Neural progenitor cell (in vitro differentiated cells): ENCODE measurements around the gene TAPBPL. TPM values are rescaled to one million over a fixed set of nuclear protein-coding genes. Genes with fewer than 3 reads are reported as not detected.
A peak's percentile ranks its signal among the peaks of the same experiment; 100 is the strongest.

Source experiments
- DNase-seq: peaks from one replicate; pipeline ENCODE4 v3.0.0-alpha.2; 2016; ENCODE audit warnings: low spot score
- H2AFZ ChIP-seq: fragments of 200-600 bp; sonication (generic); replicated peaks from 2 replicates; pipeline ENCODE4 v1.6.1; 2016; ENCODE audit warnings: antibody characterized with exemption
- H3F3A ChIP-seq: fragments of 200-600 bp; sonication (generic); 2 replicates; pipeline ENCODE4 v1.6.1; 2016; ENCODE audit warnings: antibody characterized with exemption, low read depth
- H3K27ac ChIP-seq: fragments of 200-600 bp; sonication (generic); 2 replicates; pipeline ENCODE4 v1.5.1; 2016; ENCODE audit warnings: mild to moderate bottlenecking
- H3K27me3 ChIP-seq: fragments of 200-600 bp; sonication (generic); 2 replicates; pipeline ENCODE4 v1.6.1; 2016; ENCODE audit warnings: mild to moderate bottlenecking, moderate library complexity
- H3K36me3 ChIP-seq: fragments of 200-600 bp; sonication (generic); 2 replicates; pipeline ENCODE4 v1.5.1; 2016
- H3K4me1 ChIP-seq: fragments of 200-600 bp; sonication (generic); 2 replicates; pipeline ENCODE4 v1.6.1; 2016; ENCODE audit warnings: mixed run types
- H3K4me2 ChIP-seq: fragments of 200-600 bp; sonication (generic); 2 replicates; pipeline ENCODE4 v1.6.1; 2016
- H3K4me3 ChIP-seq: fragments of 200-600 bp; sonication (generic); 2 replicates; pipeline ENCODE4 v1.5.1; 2016
- H3K79me2 ChIP-seq: fragments of 200-600 bp; sonication (generic); 2 replicates; pipeline ENCODE4 v1.6.1; 2016; ENCODE audit warnings: low read depth
- H3K9ac ChIP-seq: fragments of 200-600 bp; sonication (generic); 2 replicates; pipeline ENCODE4 v1.6.1; 2016
- H3K9me3 ChIP-seq: fragments of 200-600 bp; sonication (generic); 2 replicates; pipeline ENCODE4 v1.5.1; 2016; ENCODE audit warnings: low read depth
- H4K20me1 ChIP-seq: fragments of 200-600 bp; sonication (generic); 2 replicates; pipeline ENCODE4 v1.6.1; 2016; ENCODE audit warnings: low read depth
- H3K27ac Mint-ChIP-seq: 3 replicates; pipeline ENCODE4 v1.8.0; 2021; ENCODE audit warnings: mixed read lengths
- H3K27me3 Mint-ChIP-seq: 2 replicates; pipeline ENCODE4 v1.8.0; 2022; ENCODE audit warnings: low read depth, mild to moderate bottlenecking, inconsistent platforms, moderate library complexity, mixed read lengths; ENCODE audit not compliant: insufficient read depth
- H3K36me3 Mint-ChIP-seq: 3 replicates; pipeline ENCODE4 v1.8.0; 2021; ENCODE audit warnings: mixed read lengths
- H3K4me1 Mint-ChIP-seq: 3 replicates; pipeline ENCODE4 v1.8.0; 2021; ENCODE audit warnings: mixed read lengths
- H3K4me3 Mint-ChIP-seq: 3 replicates; pipeline ENCODE4 v1.8.0; 2021; ENCODE audit warnings: mild to moderate bottlenecking, moderate library complexity, mixed read lengths
- H3K9me3 Mint-ChIP-seq: 3 replicates; pipeline ENCODE4 v1.8.0; 2020; ENCODE audit warnings: mixed read lengths
- CTCF ChIP-seq: fragments of 200-600 bp; sonication (generic); IDR thresholded peaks from 2 replicates; pipeline ENCODE4 v1.5.1; 2017; ENCODE audit warnings: antibody characterized with exemption, mild to moderate bottlenecking
- EZH2 ChIP-seq: fragments of 200-600 bp; sonication (generic); IDR thresholded peaks from 2 replicates; pipeline ENCODE4 v1.6.1; 2017; ENCODE audit warnings: antibody characterized with exemption, mild to moderate bottlenecking, moderate library complexity
- EZH2phosphoT487 ChIP-seq: fragments of 200-600 bp; sonication (generic); IDR thresholded peaks from 2 replicates; pipeline ENCODE4 v1.6.1; 2017; ENCODE audit warnings: antibody characterized with exemption
- total RNA-seq: library from RNA; depleted of rRNA; stranded (reverse); fragments of >200 nt; gene quantifications from 2 replicates; pipeline ENCODE4 v1.2.3, GENCODE V29; 2015; ENCODE audit warnings: low replicate concordance

Gene TAPBPL
- total RNA-seq, 1 donor from 2014 or later = not detected

- no peaks in the 10 kb centered on the region for H3F3A ChIP-seq
- H3K27ac Mint-ChIP-seq = no peak overlapping the region
- TF ChIP-seq CTCF = no peak
- TF ChIP-seq EZH2phosphoT487 = no peak
- TF ChIP-seq EZH2 = no peak
- H4K20me1 ChIP-seq = no peaks in the 10 kb centered on the region
- H3K79me2 ChIP-seq = no peaks in the 10 kb centered on the region
- H3K4me3 ChIP-seq = no peak overlapping the region
- H2AFZ ChIP-seq = no peak overlapping the region
- no peaks in the 10 kb centered on the region for H3K36me3 ChIP-seq
- no peak overlapping the region for H3K9ac ChIP-seq
- H3K27me3 Mint-ChIP-seq = peaks cover 6% of the 10 kb centered on the region
- H3K27me3 ChIP-seq = no peaks in the 10 kb centered on the region
- no peaks in the 10 kb centered on the region for H3K9me3 ChIP-seq
- no peaks in the 10 kb centered on the region for H3K36me3 Mint-ChIP-seq
- no peak for DNase-seq
- no peaks in the 10 kb centered on the region for H3K4me1 ChIP-seq
- H3K4me1 Mint-ChIP-seq = peaks cover 16% of the 10 kb centered on the region
- no peaks in the 10 kb centered on the region for H3K9me3 Mint-ChIP-seq
- H3K4me2 ChIP-seq = no peak overlapping the region
- no peak overlapping the region for H3K27ac ChIP-seq
- H3K4me3 Mint-ChIP-seq = no peak overlapping the region
Observed at GRCh38 chr12:6443361-6443983, 8.4 kb upstream of the TAPBPL start.

- H3K27ac Mint-ChIP-seq = no peak overlapping the region
- no peaks in the 10 kb centered on the region for H3K36me3 ChIP-seq
- H3K27ac ChIP-seq = no peak overlapping the region
- H3K9ac ChIP-seq = no peak overlapping the region
- H3K9me3 Mint-ChIP-seq = no peaks in the 10 kb centered on the region
- H2AFZ ChIP-seq = no peak overlapping the region
- no peak for DNase-seq
- H3K36me3 Mint-ChIP-seq = no peaks in the 10 kb centered on the region
- no peaks in the 10 kb centered on the region for H3K79me2 ChIP-seq
- no peak overlapping the region for H3K4me2 ChIP-seq
- no peaks in the 10 kb centered on the region for H3K4me1 ChIP-seq
- H3K9me3 ChIP-seq = no peaks in the 10 kb centered on the region
- TF ChIP-seq CTCF = no peak
- TF ChIP-seq EZH2 = no peak
- no peak for TF ChIP-seq EZH2phosphoT487
- H3F3A ChIP-seq = no peaks in the 10 kb centered on the region
- peaks cover 6% of the 10 kb centered on the region for H3K27me3 Mint-ChIP-seq
- no peak overlapping the region for H3K4me3 Mint-ChIP-seq
- peaks cover 16% of the 10 kb centered on the region for H3K4me1 Mint-ChIP-seq
- H4K20me1 ChIP-seq = no peaks in the 10 kb centered on the region
- H3K27me3 ChIP-seq = no peaks in the 10 kb centered on the region
- H3K4me3 ChIP-seq = no peak overlapping the region
Observed at GRCh38 chr12:6444031-6444430, 7.8 kb upstream of the TAPBPL start.

GRCh38 chr12:6444704-6445688 lies 6.8 kb upstream of the TAPBPL start, which contains the start of gene CD27:
TSS of gene CD27 (plus strand) at chr12:6444955. CDS start at chr12:6445096, 141 bp downstream.
- DNase-seq = no peak
- Mint-ChIP-seq H3K27me3 (peaks cover 6% of the 10 kb centered on the region), H3K9me3 (no peaks in the 10 kb centered on the region), H3K4me1 (peaks cover 16% of the 10 kb centered on the region), H3K4me3 (peak within 1 kb of the TSS; percentile 6), H3K36me3 (no peaks in the 10 kb centered on the region), H3K27ac (peak within 1 kb of the TSS; percentile 17)
- Histone ChIP-seq H3F3A (peaks cover 3% of the 10 kb centered on the region), H3K9ac (no peak within 1 kb of the TSS), H3K79me2 (no peaks in the 10 kb centered on the region), H3K9me3 (no peaks in the 10 kb centered on the region), H3K27ac (no peak within 1 kb of the TSS), H4K20me1 (no peaks in the 10 kb centered on the region), H3K36me3 (no peaks in the 10 kb centered on the region), H3K4me2 (no peak within 1 kb of the TSS), H3K4me1 (peaks cover 4% of the 10 kb centered on the region), H3K27me3 (no peaks in the 10 kb centered on the region), H3K4me3 (no peak within 1 kb of the TSS), H2AFZ (no peak within 1 kb of the TSS)
- TF ChIP-seq CTCF (no peak), EZH2phosphoT487 (no peak), EZH2 (no peak)
